Measurements from ENCODE around the gene PAXX.

The PAXX gene

GRCh38 chr9:136953771-136954269 is 38.4 kb upstream of the PAXX start:
- no peak for DNase-seq

- DNase-seq, result no peak
These were observed 37.7 kb upstream of the PAXX start for GRCh38 chr9:136954270-136955083.

- no peak for DNase-seq
These were observed 36.9 kb upstream of the PAXX start for GRCh38 chr9:136955202-136955942.

GRCh38 chr9:136955943-136956335 is 36.3 kb upstream of the PAXX start:
- no peak for DNase-seq

GRCh38 chr9:136956604-136957003 is 35.6 kb upstream of the PAXX start:
- no peak for DNase-seq

GRCh38 chr9:136957461-136957860 is 34.8 kb upstream of the PAXX start:
- no peak for DNase-seq

- no peak for DNase-seq
These were observed 34.3 kb upstream of the PAXX start for GRCh38 chr9:136957901-136958300.

- no peak for DNase-seq
These were observed 33.7 kb upstream of the PAXX start for GRCh38 chr9:136958473-136958872.

- no peak for DNase-seq
These were observed 33.0 kb upstream of the PAXX start for GRCh38 chr9:136958898-136959850.

- no peak for DNase-seq
These were observed 31.8 kb upstream of the PAXX start for GRCh38 chr9:136960212-136960937.

GRCh38 chr9:136960938-136961275 is 31.3 kb upstream of the PAXX start:
- no peak for DNase-seq

GRCh38 chr9:136961279-136962065 is 30.8 kb upstream of the PAXX start:
- no peak for DNase-seq

GRCh38 chr9:136962163-136962562 is 30.1 kb upstream of the PAXX start:
- no peak for DNase-seq

- no peak for DNase-seq
These were observed 29.4 kb upstream of the PAXX start for GRCh38 chr9:136962701-136963248.

- no peak for DNase-seq
These were observed 28.9 kb upstream of the PAXX start for GRCh38 chr9:136963341-136963740.

GRCh38 chr9:136963751-136964150 is 28.5 kb upstream of the PAXX start:
- DNase-seq, result no peak

GRCh38 chr9:136964171-136964689 is 28.0 kb upstream of the PAXX start:
- no peak for DNase-seq

GRCh38 chr9:136964833-136965422 is 27.3 kb upstream of the PAXX start:
- no peak for DNase-seq

- peak in 1 of 2 experiments; percentile 29 for DNase-seq
These were observed 26.3 kb upstream of the PAXX start for GRCh38 chr9:136965771-136966484.
